Neuronal stem cell (in vitro differentiated cells): ENCODE data around the gene UNC5B.

ENCODE experiments used
- DNase-seq: peaks from one replicate; pipeline ENCODE4 v3.0.0-alpha.2; 2013; ENCODE audit warnings: low spot score
- H2AFZ ChIP-seq: one replicate; pipeline ENCODE4 v1.6.1; 2013; ENCODE audit warnings: mild to moderate bottlenecking, low read length, inconsistent platforms
- H2AK5ac ChIP-seq: 2 replicates; pipeline ENCODE4 v1.6.1; 2013; ENCODE audit warnings: low read depth, mild to moderate bottlenecking, inconsistent platforms, low read length, moderate library complexity, mixed read lengths
- H2BK120ac ChIP-seq: 2 replicates; pipeline ENCODE4 v1.6.1; 2013; ENCODE audit warnings: low read depth, mild to moderate bottlenecking, inconsistent platforms, low read length, moderate library complexity, mixed read lengths
- H2BK12ac ChIP-seq: one replicate; pipeline ENCODE4 v1.6.1; 2013; ENCODE audit warnings: low read length, inconsistent platforms
- H2BK15ac ChIP-seq: 2 replicates; pipeline ENCODE4 v1.6.1; 2013; ENCODE audit warnings: mild to moderate bottlenecking, low read length, inconsistent platforms, mixed read lengths
- H2BK5ac ChIP-seq: one replicate; pipeline ENCODE4 v1.6.1; 2013; ENCODE audit warnings: inconsistent platforms, mild to moderate bottlenecking, low read length, moderate library complexity
- H3K14ac ChIP-seq: one replicate; pipeline ENCODE4 v1.6.1; 2013; ENCODE audit warnings: low read length, inconsistent platforms
- H3K18ac ChIP-seq: 2 replicates; pipeline ENCODE4 v1.6.1; 2013; ENCODE audit warnings: low read length, inconsistent platforms
- H3K23ac ChIP-seq: 2 replicates; pipeline ENCODE4 v1.6.1; 2013; ENCODE audit warnings: low read depth, mild to moderate bottlenecking, mixed read lengths, low read length, inconsistent platforms; ENCODE audit not compliant: poor library complexity
- H3K27ac ChIP-seq: replicated peaks from 3 replicates; pipeline ENCODE4 v1.5.1; 2013; ENCODE audit warnings: low read length, inconsistent platforms
- H3K27me3 ChIP-seq, 3 experiments: 2 replicates each; pipeline ENCODE4 v1.6.1; 2013; ENCODE audit warnings: low read length in 3 of 3, mild to moderate bottlenecking in 2 of 3, inconsistent platforms in 1 of 3, low read depth in 1 of 3, mixed read lengths in 1 of 3, moderate library complexity in 1 of 3; ENCODE audit not compliant: control insufficient read depth in 3 of 3, insufficient read depth in 3 of 3
- H3K36me3 ChIP-seq, 2 donors: replicated peaks in 1 of 2; 2 replicates each; pipeline ENCODE4 v1.6.1; 2013; ENCODE audit warnings: low read length in 2 of 2; ENCODE audit not compliant: control insufficient read depth in 2 of 2, insufficient read depth in 2 of 2
- H3K4ac ChIP-seq: 2 replicates; pipeline ENCODE4 v1.6.1; 2013; ENCODE audit warnings: inconsistent platforms, mild to moderate bottlenecking, low read length, moderate library complexity
- H3K4me1 ChIP-seq, 2 donors: 1 replicate in 1 of 2; 2 replicates in 1 of 2; pipeline ENCODE4 v1.6.1; 2013; ENCODE audit warnings: low read length in 2 of 2, low read depth in 1 of 2; ENCODE audit not compliant: control insufficient read depth in 2 of 2, insufficient read depth in 1 of 2
- H3K4me2 ChIP-seq: one replicate; pipeline ENCODE4 v1.6.1; 2013; ENCODE audit warnings: mild to moderate bottlenecking, low read length, inconsistent platforms; ENCODE audit not compliant: insufficient read depth, poor library complexity, severe bottlenecking
- H3K4me3 ChIP-seq, 2 donors: 2 replicates each; pipeline ENCODE4 v1.5.1; 2013; ENCODE audit warnings: low read length in 2 of 2, mild to moderate bottlenecking in 2 of 2, inconsistent platforms in 1 of 2, moderate library complexity in 1 of 2
- H3K79me1 ChIP-seq: one replicate; pipeline ENCODE4 v1.6.1; 2013; ENCODE audit warnings: low read depth, mild to moderate bottlenecking, inconsistent platforms, low read length, moderate library complexity
- H3K9ac ChIP-seq: one replicate; pipeline ENCODE4 v1.6.1; 2013; ENCODE audit warnings: mild to moderate bottlenecking, low read depth, low read length, inconsistent platforms; ENCODE audit not compliant: poor library complexity
- H3K9me3 ChIP-seq, 2 donors: replicated peaks in 1 of 2; 2 replicates each; pipeline versions ENCODE3 to v1.6.1; 2013; ENCODE audit warnings: low read length in 2 of 2, mild to moderate bottlenecking in 2 of 2, inconsistent platforms in 1 of 2, low read depth in 1 of 2, mixed read lengths in 1 of 2, moderate library complexity in 1 of 2; ENCODE audit not compliant: control insufficient read depth in 2 of 2, insufficient read depth in 1 of 2
- H4K8ac ChIP-seq: one replicate; pipeline ENCODE4 v1.6.1; 2013; ENCODE audit warnings: low read depth, mild to moderate bottlenecking, inconsistent platforms, low read length, moderate library complexity
- H4K91ac ChIP-seq: one replicate; pipeline ENCODE4 v1.6.1; 2013; ENCODE audit warnings: low read length, low read depth, mild to moderate bottlenecking, inconsistent platforms; ENCODE audit not compliant: poor library complexity
- WGBS, 2 donors: extraction: QIAGEN DNeasy Blood & Tissue Kit; methylation state at CpG; one replicate each; pipeline ENCODE4 v1.1.7; 2013; ENCODE audit warnings: missing lambda C conversion rate in 2 of 2, mixed read lengths in 1 of 2; ENCODE audit not compliant: insufficient read length in 2 of 2, insufficient replicate concordance in 1 of 2; ENCODE audit errors: extremely low coverage in 2 of 2; 5-methylcytosine and 5-hydroxymethylcytosine counted together

UNC5B gene

GRCh38 chr10:71343392-71343773, 131.0 kb downstream of the UNC5B start:
- Histone ChIP-seq H3K4me3 (no peak overlapping the region), H3K4me1 (peaks cover 4 to 12% of the 10 kb centered on the region in 2 donors), H4K8ac (no peak overlapping the region), H3K18ac (no peak overlapping the region), H2AFZ (no peak overlapping the region), H3K9ac (no peak overlapping the region), H3K23ac (no peak overlapping the region), H3K79me1 (no peaks in the 10 kb centered on the region), H2BK120ac (no peak overlapping the region), H3K27ac (no peak overlapping the region), H2BK5ac (no peak overlapping the region), H3K4ac (no peak overlapping the region), H2BK15ac (no peak overlapping the region), H3K27me3 (no peaks in the 10 kb centered on the region), H2BK12ac (no peak overlapping the region), H3K14ac (no peak overlapping the region), H4K91ac (no peak overlapping the region), H3K36me3 (no peaks in the 10 kb centered on the region), H3K9me3 (no peaks in the 10 kb centered on the region), H3K4me2 (no peak overlapping the region), H2AK5ac (no peak overlapping the region)
- no CpG with 5 or more reads among the region's 5 CpGs for WGBS, 2 donors
- DNase-seq = no peak

- Histone ChIP-seq H2BK5ac (no peak overlapping the region), H3K14ac (peak overlapping the region; percentile 5), H3K18ac (no peak overlapping the region), H4K8ac (no peak overlapping the region), H3K36me3 (no peaks in the 10 kb centered on the region), H2AFZ (no peak overlapping the region), H3K4me3 (no peak overlapping the region), H3K9me3 (no peaks in the 10 kb centered on the region), H3K79me1 (no peaks in the 10 kb centered on the region), H2AK5ac (peak overlapping the region; percentile 13), H2BK120ac (no peak overlapping the region), H3K4me1 (peaks cover 4 to 12% of the 10 kb centered on the region in 2 donors), H3K4me2 (no peak overlapping the region), H3K4ac (no peak overlapping the region), H3K27me3 (no peaks in the 10 kb centered on the region), H4K91ac (no peak overlapping the region), H3K9ac (no peak overlapping the region), H3K27ac (no peak overlapping the region), H3K23ac (no peak overlapping the region), H2BK15ac (no peak overlapping the region), H2BK12ac (no peak overlapping the region)
- no CpG with 5 or more reads among the region's 9 CpGs for WGBS, 2 donors
- no peak for DNase-seq
Measured at GRCh38 chr10:71344154-71344925, 132.0 kb downstream of the UNC5B start.

- no peak overlapping the region for H3K27ac ChIP-seq
- no peak overlapping the region for H3K4me2 ChIP-seq
- no CpG with 5 or more reads among the region's 3 CpGs for WGBS, 2 donors
Measured at GRCh38 chr10:71344993-71345480, 132.7 kb downstream of the UNC5B start.

GRCh38 chr10:71345694-71346093, 133.3 kb downstream of the UNC5B start:
- Histone ChIP-seq H3K9me3 (no peaks in the 10 kb centered on the region), H3K4ac (no peak overlapping the region), H3K23ac (no peak overlapping the region), H2AK5ac (no peak overlapping the region), H4K8ac (no peak overlapping the region), H2BK12ac (no peak overlapping the region), H3K27me3 (no peaks in the 10 kb centered on the region), H2BK120ac (no peak overlapping the region), H3K14ac (no peak overlapping the region), H3K79me1 (no peaks in the 10 kb centered on the region), H3K36me3 (no peaks in the 10 kb centered on the region), H2AFZ (peak overlapping the region; percentile 78), H3K27ac (no peak overlapping the region), H3K9ac (no peak overlapping the region), H2BK5ac (no peak overlapping the region), H3K4me2 (no peak overlapping the region), H4K91ac (no peak overlapping the region), H3K4me1 (peaks cover 4 to 12% of the 10 kb centered on the region in 2 donors), H2BK15ac (no peak overlapping the region), H3K4me3 (no peak overlapping the region), H3K18ac (peak overlapping the region; percentile 64)
- DNase-seq = no peak
- WGBS, 2 donors = no CpG with 5 or more reads among the region's 10 CpGs

More at GRCh38 chr10:71344993-71345480, 132.7 kb downstream of the UNC5B start:
- no peak overlapping the region for H2AK5ac ChIP-seq
- H3K14ac ChIP-seq = no peak overlapping the region
- peaks cover 4 to 12% of the 10 kb centered on the region in 2 donors for H3K4me1 ChIP-seq
- no peak overlapping the region for H3K4ac ChIP-seq
- H2BK5ac ChIP-seq = no peak overlapping the region
- H2BK120ac ChIP-seq = no peak overlapping the region
- H3K36me3 ChIP-seq = no peaks in the 10 kb centered on the region
- no peak overlapping the region for H2BK12ac ChIP-seq
- no peak overlapping the region for H3K4me3 ChIP-seq
- no peak overlapping the region for H2BK15ac ChIP-seq
- no peak overlapping the region for H4K8ac ChIP-seq
- H3K27me3 ChIP-seq = no peaks in the 10 kb centered on the region
- no peak overlapping the region for H3K9ac ChIP-seq
- H3K18ac ChIP-seq = no peak overlapping the region
- H2AFZ ChIP-seq = peak overlapping the region; percentile 78
- H3K23ac ChIP-seq = no peak overlapping the region
- H3K9me3 ChIP-seq = no peaks in the 10 kb centered on the region
- no peak for DNase-seq
- H3K79me1 ChIP-seq = no peaks in the 10 kb centered on the region
- no peak overlapping the region for H4K91ac ChIP-seq
